ENCODE results near the gene MEF2A. TPM values are rescaled to one million over a fixed set of nuclear protein-coding genes. Genes with fewer than 3 reads are reported as not detected.

Gene MEF2A
- total RNA-seq, 1 donor from 2014 or later, result 184 TPM

GRCh38 chr15:99613481-99613880 is 47.7 kb downstream of the MEF2A start:
- Mint-ChIP-seq H3K4me1 (ENCODE audit: low read depth) (peaks cover 73% of the 10 kb centered on the region), H3K4me3 (ENCODE audit: unreplicated experiment) (no peak overlapping the region), H3K27ac (ENCODE audit: unreplicated experiment) (no peak overlapping the region), H3K9me3 (ENCODE audit: low read depth) (no peaks in the 10 kb centered on the region), H3K27me3 (ENCODE audit: low read depth) (no peaks in the 10 kb centered on the region), H3K36me3 (ENCODE audit: low read depth) (peaks cover 9% of the 10 kb centered on the region)
- no peak for DNase-seq (ENCODE audit: low spot score)
- TF ChIP-seq CTCF (IDR thresholded peaks at IDR 0.05), result no peak

- no peak for TF ChIP-seq CTCF (IDR thresholded peaks at IDR 0.05)
- no peaks in the 10 kb centered on the region for H3K9me3 Mint-ChIP-seq (ENCODE audit: low read depth)
- H3K4me3 Mint-ChIP-seq (ENCODE audit: unreplicated experiment), result no peak overlapping the region
- H3K27ac Mint-ChIP-seq (ENCODE audit: unreplicated experiment), result peak overlapping the region; percentile 24
- DNase-seq (ENCODE audit: low spot score), result no peak
- H3K27me3 Mint-ChIP-seq (ENCODE audit: low read depth), result no peaks in the 10 kb centered on the region
- peaks cover 73% of the 10 kb centered on the region for H3K4me1 Mint-ChIP-seq (ENCODE audit: low read depth)
- H3K36me3 Mint-ChIP-seq (ENCODE audit: low read depth), result peaks cover 9% of the 10 kb centered on the region
These were observed 48.3 kb downstream of the MEF2A start for GRCh38 chr15:99613887-99614647.

GRCh38 chr15:99614749-99615288 is 49.0 kb downstream of the MEF2A start:
- Mint-ChIP-seq H3K4me1 (ENCODE audit: low read depth) (peaks cover 80% of the 10 kb centered on the region), H3K27me3 (ENCODE audit: low read depth) (no peaks in the 10 kb centered on the region), H3K4me3 (ENCODE audit: unreplicated experiment) (no peak overlapping the region), H3K27ac (ENCODE audit: unreplicated experiment) (peak overlapping the region; percentile 24), H3K9me3 (ENCODE audit: low read depth) (no peaks in the 10 kb centered on the region), H3K36me3 (ENCODE audit: low read depth) (peaks cover 9% of the 10 kb centered on the region)
- TF ChIP-seq CTCF (IDR thresholded peaks at IDR 0.05), result no peak
- DNase-seq (ENCODE audit: low spot score), result no peak

- no peak for TF ChIP-seq CTCF (IDR thresholded peaks at IDR 0.05)
- H3K4me1 Mint-ChIP-seq (ENCODE audit: low read depth), result peaks cover 85% of the 10 kb centered on the region
- H3K9me3 Mint-ChIP-seq (ENCODE audit: low read depth), result no peaks in the 10 kb centered on the region
- no peaks in the 10 kb centered on the region for H3K27me3 Mint-ChIP-seq (ENCODE audit: low read depth)
- DNase-seq (ENCODE audit: low spot score), result no peak
- H3K4me3 Mint-ChIP-seq (ENCODE audit: unreplicated experiment), result no peak overlapping the region
- H3K36me3 Mint-ChIP-seq (ENCODE audit: low read depth), result peaks cover 9% of the 10 kb centered on the region
- H3K27ac Mint-ChIP-seq (ENCODE audit: unreplicated experiment), result no peak overlapping the region
These were observed 49.7 kb downstream of the MEF2A start for GRCh38 chr15:99615460-99615859.

- DNase-seq (ENCODE audit: low spot score), result no peak
- Mint-ChIP-seq H3K4me1 (ENCODE audit: low read depth) (peaks cover 88% of the 10 kb centered on the region), H3K27ac (ENCODE audit: unreplicated experiment) (no peak overlapping the region), H3K27me3 (ENCODE audit: low read depth) (no peaks in the 10 kb centered on the region), H3K36me3 (ENCODE audit: low read depth) (peaks cover 9% of the 10 kb centered on the region), H3K4me3 (ENCODE audit: unreplicated experiment) (no peak overlapping the region), H3K9me3 (ENCODE audit: low read depth) (no peaks in the 10 kb centered on the region)
- no peak for TF ChIP-seq CTCF (IDR thresholded peaks at IDR 0.05)
These were observed 50.3 kb downstream of the MEF2A start for GRCh38 chr15:99616129-99616528.
